Panc1 (cell line): ENCODE results near the gene SPRY2. TPM values are rescaled to one million over a fixed set of nuclear protein-coding genes. Genes with fewer than 3 reads are reported as not detected.

Experiments
- ATAC-seq: fragments of 200-7000 bp; cut with Tn5 transposase; 2 replicates; pipeline ENCODE4 v1.9.1; 2020; ENCODE audit warnings: mild to moderate bottlenecking, moderate library complexity
- BruUV-seq: library from RNA; stranded (reverse); fragments of 400-500 nt; replicated peaks from 2 replicates; lab custom pipeline; 2021; lab: Mats Ljungman, UMichigan
- CTCF ChIA-PET: fragments of 300-600 bp; sonication (Branson Sonifier 250); formaldehyde crosslinking; loops from one replicate; lab custom pipeline; 2022; ENCODE audit warnings: antibody characterized with exemption; lab: Charles Lee
- POLR2A ChIA-PET: fragments of 300-600 bp; sonication (Branson Sonifier 250); formaldehyde crosslinking; loops from one replicate; lab custom pipeline; 2022; ENCODE audit warnings: antibody characterized with exemption; lab: Charles Lee
- DNase-seq: peaks from one replicate; pipeline ENCODE4 v3.0.0-alpha.2; 2010; ENCODE audit warnings: low read depth, low spot score
- H3K27ac ChIP-seq: 2 replicates; pipeline ENCODE4 v1.5.1; 2011; ENCODE audit warnings: mild to moderate bottlenecking, low read length, inconsistent platforms
- H3K27me3 ChIP-seq: fragments of 200-500 bp; sonication (Bioruptor generic); 2 replicates; pipeline ENCODE4 v1.6.0; 2014; ENCODE audit warnings: low read length, inconsistent platforms; ENCODE audit not compliant: control insufficient read depth, insufficient read depth
- H3K36me3 ChIP-seq: fragments of 200-500 bp; sonication (Bioruptor generic); 2 replicates; pipeline ENCODE4 v1.5.1; 2014; ENCODE audit warnings: inconsistent platforms, mild to moderate bottlenecking, low read length, moderate library complexity; ENCODE audit not compliant: control insufficient read depth, insufficient read depth
- H3K4me1 ChIP-seq: 2 replicates; pipeline ENCODE4 v1.5.1; 2011; ENCODE audit warnings: inconsistent platforms, mild to moderate bottlenecking, low read length, moderate library complexity; ENCODE audit not compliant: control insufficient read depth, insufficient read depth
- H3K4me3 ChIP-seq, 2 experiments: 2 replicates each; pipeline ENCODE4 v1.5.1; 2011 to 2012; ENCODE audit warnings: low read depth in 2 of 2, low read length in 2 of 2, mild to moderate bottlenecking in 2 of 2, inconsistent platforms in 1 of 2, moderate library complexity in 1 of 2
- H3K9me3 ChIP-seq: fragments of 200-500 bp; sonication (Bioruptor generic); 2 replicates; pipeline ENCODE4 v1.5.1; 2014; ENCODE audit warnings: low read depth, mild to moderate bottlenecking, inconsistent platforms, low read length, moderate library complexity; ENCODE audit not compliant: control insufficient read depth, insufficient read depth
- POLR2AphosphoS5 ChIP-seq: IDR thresholded peaks from 2 replicates; pipeline ENCODE4 v1.6.1; 2012; ENCODE audit warnings: mild to moderate bottlenecking, low read depth, low read length, moderate library complexity
- SIN3A ChIP-seq: IDR thresholded peaks from 2 replicates; pipeline ENCODE4 v1.6.1; 2012; ENCODE audit warnings: low read depth, mild to moderate bottlenecking, low read length, moderate library complexity, borderline replicate concordance; ENCODE audit not compliant: insufficient read depth
- TCF7L2 ChIP-seq: IDR thresholded peaks from 2 replicates; pipeline ENCODE4 v1.6.1; 2011; ENCODE audit warnings: mild to moderate bottlenecking, low read depth, low read length, inconsistent platforms
- in situ Hi-C: cut with HindIII; loops from 2 replicates; pipeline ENCODE4 v1.10.0; 2016; ENCODE audit warnings: low sequenced_read_pairs, low pct_unique_long_range_greater_than_20kb
- intact Hi-C: fragments of 100-400 bp; cut with micrococcal nuclease; formaldehyde crosslinking; loops from one replicate; pipeline ENCODE4 v1.10.0; 2022; ENCODE audit not compliant: unreplicated experiment
- total RNA-seq: library from RNA; stranded (reverse); gene quantifications from one replicate; pipeline ENCODE4 v1.2.1, GENCODE V29; 2021; ENCODE audit not compliant: unreplicated experiment
- TF ChIP-seq, protein P1 (sequence below), 2 experiments: IDR thresholded peaks; 2 replicates each; pipeline ENCODE4 v1.6.1; 2011 to 2012; ENCODE audit warnings: low read depth in 2 of 2, control low read depth in 1 of 2, low read length in 1 of 2, mild to moderate bottlenecking in 1 of 2, moderate library complexity in 1 of 2; ENCODE audit not compliant: insufficient read depth in 1 of 2
- TF ChIP-seq, protein P2 (sequence below): fragments of 450-650 bp; IDR thresholded peaks from 2 replicates; pipeline ENCODE4 v1.5.1; 2017; ENCODE audit warnings: mild to moderate bottlenecking

Gene SPRY2
- total RNA-seq, 1 experiment from 2014 or later, result 18.2 TPM

DNA sequence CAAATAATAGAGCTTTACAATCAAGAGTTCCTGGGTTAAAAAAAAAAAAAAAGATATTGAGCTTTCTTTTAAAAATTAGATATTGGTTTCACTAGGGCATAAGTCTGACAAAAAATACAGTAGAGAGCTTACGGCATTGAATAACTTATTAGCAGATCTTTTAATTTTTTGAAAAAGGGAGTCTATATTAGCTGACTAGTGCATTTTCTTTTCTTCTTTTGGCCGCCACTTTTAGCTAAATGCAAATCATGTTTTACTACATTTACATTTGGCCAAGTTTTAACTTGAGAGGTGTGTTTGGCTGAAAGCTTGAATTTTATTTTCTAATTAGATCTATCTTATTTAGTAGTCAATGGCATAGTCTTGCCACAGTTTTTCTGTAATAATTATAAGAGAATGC is 43.4 kb downstream of the SPRY2 start:
- no peaks in the 10 kb centered on the region for H3K36me3 ChIP-seq
- no peak for TF ChIP-seq TCF7L2
- no peak for TF ChIP-seq SIN3A
- TF ChIP-seq, protein P1, sequence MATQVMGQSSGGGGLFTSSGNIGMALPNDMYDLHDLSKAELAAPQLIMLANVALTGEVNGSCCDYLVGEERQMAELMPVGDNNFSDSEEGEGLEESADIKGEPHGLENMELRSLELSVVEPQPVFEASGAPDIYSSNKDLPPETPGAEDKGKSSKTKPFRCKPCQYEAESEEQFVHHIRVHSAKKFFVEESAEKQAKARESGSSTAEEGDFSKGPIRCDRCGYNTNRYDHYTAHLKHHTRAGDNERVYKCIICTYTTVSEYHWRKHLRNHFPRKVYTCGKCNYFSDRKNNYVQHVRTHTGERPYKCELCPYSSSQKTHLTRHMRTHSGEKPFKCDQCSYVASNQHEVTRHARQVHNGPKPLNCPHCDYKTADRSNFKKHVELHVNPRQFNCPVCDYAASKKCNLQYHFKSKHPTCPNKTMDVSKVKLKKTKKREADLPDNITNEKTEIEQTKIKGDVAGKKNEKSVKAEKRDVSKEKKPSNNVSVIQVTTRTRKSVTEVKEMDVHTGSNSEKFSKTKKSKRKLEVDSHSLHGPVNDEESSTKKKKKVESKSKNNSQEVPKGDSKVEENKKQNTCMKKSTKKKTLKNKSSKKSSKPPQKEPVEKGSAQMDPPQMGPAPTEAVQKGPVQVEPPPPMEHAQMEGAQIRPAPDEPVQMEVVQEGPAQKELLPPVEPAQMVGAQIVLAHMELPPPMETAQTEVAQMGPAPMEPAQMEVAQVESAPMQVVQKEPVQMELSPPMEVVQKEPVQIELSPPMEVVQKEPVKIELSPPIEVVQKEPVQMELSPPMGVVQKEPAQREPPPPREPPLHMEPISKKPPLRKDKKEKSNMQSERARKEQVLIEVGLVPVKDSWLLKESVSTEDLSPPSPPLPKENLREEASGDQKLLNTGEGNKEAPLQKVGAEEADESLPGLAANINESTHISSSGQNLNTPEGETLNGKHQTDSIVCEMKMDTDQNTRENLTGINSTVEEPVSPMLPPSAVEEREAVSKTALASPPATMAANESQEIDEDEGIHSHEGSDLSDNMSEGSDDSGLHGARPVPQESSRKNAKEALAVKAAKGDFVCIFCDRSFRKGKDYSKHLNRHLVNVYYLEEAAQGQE (IDR thresholded peaks at IDR 0.05; ENCODE audit: insufficient read depth in 1 of 2, low read depth in 2 of 2, low read length in 1 of 2), result no peak
- TF ChIP-seq POLR2AphosphoS5, result no peak
- TF ChIP-seq, protein P2, sequence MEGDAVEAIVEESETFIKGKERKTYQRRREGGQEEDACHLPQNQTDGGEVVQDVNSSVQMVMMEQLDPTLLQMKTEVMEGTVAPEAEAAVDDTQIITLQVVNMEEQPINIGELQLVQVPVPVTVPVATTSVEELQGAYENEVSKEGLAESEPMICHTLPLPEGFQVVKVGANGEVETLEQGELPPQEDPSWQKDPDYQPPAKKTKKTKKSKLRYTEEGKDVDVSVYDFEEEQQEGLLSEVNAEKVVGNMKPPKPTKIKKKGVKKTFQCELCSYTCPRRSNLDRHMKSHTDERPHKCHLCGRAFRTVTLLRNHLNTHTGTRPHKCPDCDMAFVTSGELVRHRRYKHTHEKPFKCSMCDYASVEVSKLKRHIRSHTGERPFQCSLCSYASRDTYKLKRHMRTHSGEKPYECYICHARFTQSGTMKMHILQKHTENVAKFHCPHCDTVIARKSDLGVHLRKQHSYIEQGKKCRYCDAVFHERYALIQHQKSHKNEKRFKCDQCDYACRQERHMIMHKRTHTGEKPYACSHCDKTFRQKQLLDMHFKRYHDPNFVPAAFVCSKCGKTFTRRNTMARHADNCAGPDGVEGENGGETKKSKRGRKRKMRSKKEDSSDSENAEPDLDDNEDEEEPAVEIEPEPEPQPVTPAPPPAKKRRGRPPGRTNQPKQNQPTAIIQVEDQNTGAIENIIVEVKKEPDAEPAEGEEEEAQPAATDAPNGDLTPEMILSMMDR, result no peak
- intact Hi-C loops, result no loop called here
- ATAC-seq (no peak), DNase-seq (no peak)
- no peaks in the 10 kb centered on the region for H3K27me3 ChIP-seq
- BruUV-seq, result no TSS peak
- no peaks in the 10 kb centered on the region for H3K9me3 ChIP-seq
- POLR2A ChIA-PET, result no interaction called here
- H3K27ac ChIP-seq, result no peak overlapping the region
- H3K4me1 ChIP-seq, result no peaks in the 10 kb centered on the region
- in situ Hi-C loops, result no loop called here
- no peak overlapping the region for H3K4me3 ChIP-seq
- CTCF ChIA-PET, result no interaction called here

GRCh38 chr13:80297094-80297493 is 43.8 kb downstream of the SPRY2 start:
- CTCF ChIA-PET, result no interaction called here
- no peak for ATAC-seq
- TF ChIP-seq, protein P1 (IDR thresholded peaks at IDR 0.05; ENCODE audit: insufficient read depth in 1 of 2, low read depth in 2 of 2, low read length in 1 of 2), result no peak
- no peak for TF ChIP-seq POLR2AphosphoS5
- TF ChIP-seq, protein P2, result no peak
- no peak for TF ChIP-seq SIN3A
- TF ChIP-seq TCF7L2, result no peak

More at GRCh38 chr13:80297094-80297493, 43.8 kb downstream of the SPRY2 start:
- Histone ChIP-seq H3K27me3 (no peaks in the 10 kb centered on the region), H3K4me3 (no peak overlapping the region), H3K9me3 (no peaks in the 10 kb centered on the region), H3K27ac (no peak overlapping the region), H3K36me3 (no peaks in the 10 kb centered on the region), H3K4me1 (no peaks in the 10 kb centered on the region)
- intact Hi-C loops (no loop called here), in situ Hi-C loops (no loop called here)
- DNase-seq, result no peak
- POLR2A ChIA-PET, result no interaction called here
- BruUV-seq, result no TSS peak
